ENCODE measurements around the gene EEF2.

- TF ChIP-seq EP300 (IDR thresholded peaks at IDR 0.05) (no peak), CTCF (IDR thresholded peaks at IDR 0.05) (no peak)
Observed at GRCh38 chr19:3990815-3991117, 5.5 kb upstream of the EEF2 start.

Measured in suprapubic skin (tissue), 3 donors.